HG03196 (cell line): ENCODE data around the gene PPARD.
"Not testable (repeated sequence)": the region's sequence is repeated elsewhere in the genome, so short reads cannot be mapped to it uniquely, and the experiment has no call there.

ENCODE experiments used
- ATAC-seq: cut with Tn5 transposase; IDR thresholded peaks from one replicate; pipeline ENCODE4 v1.9.1; 2021; ENCODE audit not compliant: unreplicated experiment

PPARD gene

DNA sequence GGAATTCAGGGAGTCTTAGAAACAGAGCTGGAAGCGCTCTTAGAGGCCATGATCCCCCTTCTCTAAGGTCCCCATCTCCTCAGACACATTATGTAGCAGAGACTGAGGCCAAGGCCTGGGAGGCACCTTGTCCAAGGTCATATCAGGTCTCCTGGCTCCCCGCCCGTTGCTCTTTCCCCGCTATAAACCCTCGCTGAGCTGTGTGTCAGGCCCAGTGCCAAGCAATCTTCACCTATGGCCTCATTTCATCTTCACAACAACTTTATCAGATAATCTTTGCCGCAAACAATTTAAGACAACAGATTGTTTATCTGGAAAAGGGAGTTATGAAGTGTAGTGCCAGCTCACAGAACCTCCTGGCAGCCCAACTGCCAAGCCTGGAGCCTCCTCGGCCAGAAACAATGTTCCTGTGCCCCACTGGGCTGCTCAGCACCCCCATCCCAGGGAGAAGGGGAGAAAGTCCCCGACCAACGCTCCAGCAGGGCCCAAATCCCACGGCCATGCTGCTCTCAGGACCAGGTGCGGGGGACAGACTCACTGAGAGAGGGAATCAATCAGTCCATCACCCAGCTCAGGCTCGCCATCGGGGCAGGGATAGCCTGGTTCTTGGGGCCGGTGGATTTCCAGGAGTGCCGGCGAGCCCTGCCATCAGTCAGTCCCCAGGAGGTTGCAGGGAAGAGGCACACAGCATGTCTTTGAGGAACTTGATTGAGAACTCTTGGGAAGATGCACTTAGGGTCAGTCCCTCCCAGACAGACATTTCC, 92.9 kb downstream of the PPARD start:
- no peak for ATAC-seq

GRCh38 chr6:35436071-35436857, 93.9 kb downstream of the PPARD start:
- ATAC-seq, result no peak

DNA sequence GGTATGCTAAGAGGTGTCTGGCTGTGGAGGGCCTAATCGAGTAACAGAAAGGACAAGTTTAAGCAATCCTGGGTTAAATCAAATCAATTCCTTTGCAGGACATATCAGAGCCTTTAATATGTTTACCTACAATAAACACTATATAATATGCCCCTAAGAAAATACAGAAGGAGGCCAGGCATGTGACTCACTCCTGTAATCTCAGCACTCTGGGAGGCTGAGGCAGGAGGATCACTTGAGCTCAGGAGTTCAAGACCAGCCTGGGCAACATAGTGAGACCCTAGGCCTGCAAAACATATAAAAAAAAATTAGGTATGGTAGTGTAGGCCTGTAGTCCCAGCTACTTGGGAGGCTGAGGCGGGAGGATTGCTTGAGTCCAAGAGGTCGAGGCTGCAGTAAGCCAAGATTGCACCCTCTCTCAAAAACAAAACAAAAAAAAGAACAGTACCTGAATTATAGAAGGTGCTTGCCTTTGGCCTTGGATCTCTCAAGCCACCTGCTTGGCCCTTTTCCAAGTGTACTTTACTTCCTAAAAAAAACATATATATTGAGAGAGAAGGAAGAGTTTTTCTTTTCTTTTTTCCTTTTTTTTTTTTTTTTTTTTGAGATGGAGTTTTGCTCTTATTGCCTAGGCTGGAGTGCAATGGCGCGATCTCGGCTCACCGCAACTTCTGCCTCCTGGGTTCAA, 96.2 kb downstream of the PPARD start:
- ATAC-seq, result not testable (repeated sequence)

- ATAC-seq, result no peak
These were observed 97.0 kb downstream of the PPARD start for GRCh38 chr6:35439308-35439707.

DNA sequence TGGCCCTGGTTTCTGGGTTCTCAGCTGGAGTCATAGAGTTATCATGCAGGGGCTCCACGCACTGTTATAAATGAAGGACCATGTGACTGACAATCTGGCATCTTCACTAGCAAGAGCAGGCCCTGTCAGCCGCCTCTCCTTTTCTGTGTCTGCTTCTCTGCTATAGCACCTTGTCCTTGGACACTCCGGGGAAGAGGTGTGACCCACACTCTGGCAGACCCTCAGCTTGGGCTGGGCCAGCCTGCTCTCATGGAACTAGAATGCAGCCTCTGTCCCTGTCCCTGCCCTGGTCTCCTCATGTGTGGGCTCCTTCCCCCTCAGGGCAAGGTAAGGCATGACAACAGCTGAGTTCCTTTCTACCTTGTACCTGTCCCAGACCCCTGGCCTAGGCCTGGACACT, 98.8 kb downstream of the PPARD start:
- ATAC-seq, result no peak

GRCh38 chr6:35441642-35442041, 99.3 kb downstream of the PPARD start:
- no peak for ATAC-seq

DNA sequence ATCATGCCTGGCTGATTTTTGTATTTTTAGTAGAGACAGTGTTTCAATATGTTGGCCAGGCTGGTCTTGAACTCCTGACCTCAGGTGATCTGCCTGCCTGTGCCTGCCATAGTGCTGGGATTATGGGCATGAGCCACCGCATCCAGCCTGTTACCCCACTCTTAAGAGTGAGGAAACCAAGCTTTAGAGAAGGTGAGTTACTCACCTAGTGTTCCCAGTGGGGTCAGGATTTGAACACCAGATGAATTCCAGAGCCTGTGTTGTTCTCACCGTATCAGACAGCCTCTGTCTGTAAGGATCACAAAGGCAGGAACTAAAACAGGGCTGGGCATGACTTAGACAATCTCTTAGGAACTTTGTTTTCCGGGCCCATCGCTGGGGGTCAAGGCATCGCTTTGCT, 100.3 kb downstream of the PPARD start:
- no peak for ATAC-seq

DNA sequence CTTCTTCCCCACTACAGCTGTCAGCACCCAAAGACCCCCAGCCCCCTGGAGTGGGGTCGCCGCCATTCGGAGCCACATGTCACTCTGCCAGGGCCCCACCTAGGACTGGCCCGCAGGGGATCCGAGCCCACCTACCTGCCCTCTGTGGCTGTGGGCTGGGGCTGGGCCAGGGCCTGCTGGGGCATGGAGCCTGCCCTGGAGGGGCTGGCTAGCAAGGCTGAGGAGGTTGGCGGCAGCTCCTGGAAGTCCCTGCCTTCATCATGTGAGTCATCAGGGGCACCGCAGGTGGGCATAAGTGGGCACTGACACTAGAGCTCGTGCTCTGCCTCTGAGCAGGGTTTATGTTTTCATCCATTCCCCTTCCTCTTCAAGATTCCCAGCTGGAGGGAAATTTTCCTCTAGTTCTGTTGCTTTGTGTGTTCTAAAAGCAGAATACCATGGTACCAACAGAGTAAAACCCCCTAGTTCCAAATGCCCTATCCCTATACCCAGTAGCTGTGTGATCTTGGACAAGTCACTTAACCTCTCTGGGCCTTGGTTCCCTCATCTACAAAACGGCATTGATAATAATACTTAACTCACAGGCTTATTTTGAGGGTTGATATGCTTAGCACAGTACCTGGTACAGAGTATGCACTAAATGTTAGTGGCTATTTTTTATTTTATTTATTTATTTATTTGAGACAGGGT, 101.1 kb downstream of the PPARD start:
- no peak for ATAC-seq

- ATAC-seq, result no peak
These were observed 103.3 kb downstream of the PPARD start for GRCh38 chr6:35445691-35446090.

DNA sequence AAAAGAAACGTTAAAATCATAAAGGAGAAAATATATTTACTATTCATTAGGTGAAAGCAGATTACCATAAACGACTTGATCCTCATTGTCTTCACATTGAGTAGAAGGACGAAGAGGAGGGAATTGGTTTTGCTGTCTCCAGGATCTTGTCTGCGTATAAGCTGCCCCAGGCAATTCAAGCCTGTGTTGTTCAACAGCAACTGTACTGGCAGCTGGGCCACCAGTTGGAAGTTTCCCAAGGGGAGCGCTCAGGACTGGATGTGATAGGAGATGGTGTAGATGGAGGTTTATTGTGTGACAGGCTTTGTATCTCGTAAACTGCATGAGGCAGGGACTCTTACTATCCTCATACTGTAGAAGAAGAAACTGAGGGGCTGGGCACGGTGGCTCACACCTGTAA, 105.8 kb downstream of the PPARD start:
- no peak for ATAC-seq

GRCh38 chr6:35449287-35449881, 107.0 kb downstream of the PPARD start:
- ATAC-seq, result no peak

DNA sequence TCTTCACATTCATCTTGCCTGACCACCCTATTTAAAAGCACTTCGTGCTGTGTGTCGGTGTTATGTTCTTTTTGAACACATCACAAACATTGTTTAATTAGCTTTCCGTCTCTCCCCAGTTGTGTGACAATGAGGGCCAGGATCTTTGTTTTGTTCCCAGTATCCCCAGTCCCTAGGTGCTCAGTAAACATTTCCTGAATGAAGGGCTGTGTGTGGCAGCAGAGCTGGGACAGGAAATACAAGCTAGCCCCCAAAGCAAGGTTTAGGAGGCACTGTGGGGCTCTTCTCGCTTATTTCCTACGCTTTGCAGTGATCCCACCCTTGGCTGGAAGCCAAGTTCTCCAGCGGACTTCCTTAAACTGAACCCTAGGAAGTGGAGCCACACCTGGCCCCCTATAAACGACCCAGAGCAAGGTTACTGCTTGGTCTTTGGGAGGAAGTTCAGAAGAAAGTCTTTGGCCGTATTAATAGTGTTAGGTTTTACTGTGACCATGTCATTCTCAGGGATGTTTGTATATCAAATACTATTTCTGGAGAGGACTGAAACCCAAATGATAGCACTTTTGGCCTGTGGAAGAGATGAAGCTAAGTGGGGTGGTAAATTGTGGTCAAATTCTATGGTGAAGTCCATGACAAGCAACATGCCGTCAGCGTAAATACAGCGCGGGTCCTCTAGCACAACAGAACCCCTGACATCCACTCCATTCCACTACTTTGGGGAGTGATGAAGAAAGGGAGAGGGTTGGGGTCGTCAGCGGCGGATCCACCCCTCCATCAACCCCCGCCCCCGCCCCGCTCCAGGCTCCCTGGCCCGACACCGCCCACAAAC, 109.2 kb downstream of the PPARD start:
- no peak for ATAC-seq

- peak; percentile 80 for ATAC-seq
These were observed 110.1 kb downstream of the PPARD start, which contains the start of gene FANCE for GRCh38 chr6:35452183-35453090. Gene FANCE, plus strand, starts transcription at chr6:35452338. Its CDS starts 208 bp downstream, at chr6:35452546.

DNA sequence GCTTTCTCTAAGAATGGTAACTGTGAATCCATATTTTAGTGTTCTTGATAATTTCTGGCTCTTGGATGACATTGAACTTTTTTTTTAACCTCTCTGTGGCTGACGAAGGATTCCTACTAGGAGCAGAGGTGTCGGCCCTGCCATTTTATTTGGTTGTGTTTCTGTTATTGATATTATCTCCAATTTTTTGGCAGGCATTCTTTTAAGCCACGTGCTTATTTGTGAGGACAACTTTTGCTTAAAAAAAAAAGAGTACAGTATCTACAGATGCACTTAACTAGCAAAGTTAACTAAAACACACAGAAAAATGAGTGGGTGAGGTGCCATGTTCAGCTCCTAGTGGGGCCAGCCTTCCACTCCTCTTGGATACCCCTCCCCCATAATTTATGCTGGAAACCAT, 110.9 kb downstream of the PPARD start:
- ATAC-seq, result no peak

DNA sequence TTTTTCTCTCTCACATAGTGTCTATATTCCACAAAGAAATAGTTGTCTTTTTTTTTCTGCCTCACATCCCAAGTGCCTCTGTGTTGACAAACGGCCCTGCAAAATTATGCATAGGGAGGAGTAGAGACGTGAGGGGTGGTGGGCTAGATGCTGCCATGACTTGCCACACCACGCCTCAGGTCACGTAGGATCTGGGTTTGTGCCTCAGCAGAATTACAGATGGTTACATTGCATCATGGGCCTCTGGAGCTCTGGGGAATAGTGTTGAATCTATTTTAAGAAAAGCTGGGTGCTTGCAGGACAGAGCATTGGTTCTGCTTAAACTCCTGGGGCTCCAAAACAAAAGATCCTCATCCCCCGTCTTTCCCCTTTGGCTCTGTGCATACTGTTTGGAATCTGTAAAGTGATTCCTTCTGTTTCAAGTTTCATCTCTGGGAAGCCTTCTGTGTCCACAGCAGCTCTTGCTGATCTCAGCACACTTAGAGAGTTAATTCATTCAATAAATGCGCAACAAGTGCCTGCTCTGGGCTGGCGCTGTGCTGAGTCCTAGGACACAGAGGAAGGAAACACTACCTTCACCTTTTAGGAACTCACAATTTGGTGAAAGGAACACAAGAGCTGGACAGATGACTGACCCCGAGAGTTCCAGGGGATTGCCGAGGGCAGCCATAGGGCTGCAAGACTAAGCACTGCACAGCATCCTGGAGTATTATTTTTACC, 112.2 kb downstream of the PPARD start:
- no peak for ATAC-seq

DNA sequence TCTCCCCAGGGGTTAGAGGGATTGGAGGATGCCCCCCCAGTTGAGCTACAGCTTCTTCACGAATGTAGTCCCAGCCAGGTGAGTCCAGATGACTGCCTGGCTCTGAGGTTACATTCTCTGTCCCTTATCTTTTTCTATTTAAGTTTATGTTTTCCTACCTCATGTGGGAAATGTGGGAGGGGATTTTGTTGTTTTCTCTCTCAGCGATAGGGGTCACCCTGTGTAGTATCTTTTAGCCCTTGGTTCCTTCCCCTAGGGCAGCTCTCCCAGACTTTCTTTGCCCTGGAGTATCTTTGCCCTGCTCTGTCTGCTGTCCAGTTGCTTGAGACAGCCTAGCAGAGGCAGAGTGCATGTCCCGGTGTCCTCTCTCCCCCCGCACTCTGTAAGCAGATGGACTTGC, 115.5 kb downstream of the PPARD start:
- no peak for ATAC-seq

DNA sequence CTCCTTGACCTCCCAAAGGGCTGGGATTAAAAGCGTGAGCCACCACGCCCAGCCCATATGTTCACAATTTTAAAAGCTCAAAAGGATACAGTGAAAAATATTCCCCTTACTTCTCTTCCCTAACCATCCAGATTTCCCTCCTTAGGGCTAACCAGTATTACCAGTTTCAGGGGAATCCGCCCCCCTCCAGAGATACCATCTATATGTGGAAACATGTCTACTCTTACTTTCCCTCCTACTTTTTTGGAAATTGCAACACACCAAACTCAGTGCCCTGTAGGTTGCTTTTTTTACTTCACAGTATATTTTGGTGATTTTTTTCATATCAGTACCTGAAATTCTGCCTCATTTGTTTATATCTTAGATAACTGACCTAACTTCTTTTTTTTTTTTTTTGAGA, 118.9 kb downstream of the PPARD start:
- ATAC-seq, result no peak

- no peak for ATAC-seq
These were observed 120.9 kb downstream of the PPARD start for GRCh38 chr6:35463292-35463691.
